ENCODE data around the gene SF3B1. TPM values are rescaled to one million over a fixed set of nuclear protein-coding genes. Genes with fewer than 3 reads are reported as not detected.

The SF3B1 gene
- polyA plus RNA-seq, 1 donor (not counting 4 experiments of a cell fraction or from before 2014, with no cell fraction given): 322 TPM

GRCh38 chr2:197416268-197416667 lies 18.6 kb downstream of the SF3B1 start:
- Histone ChIP-seq H3K27me3 (ENCODE audit: control insufficient read depth, extremely low read depth, insufficient read depth, low read length) (no peaks in the 10 kb centered on the region), H3K9ac (ENCODE audit: control insufficient read depth, extremely low read depth, insufficient read depth, low read length) (no peak overlapping the region), H3K9me1 (ENCODE audit: control insufficient read depth, extremely low read depth, insufficient read depth, low read length) (no peaks in the 10 kb centered on the region), H3K36me3 (ENCODE audit: control insufficient read depth in 2 of 2, extremely low read depth in 1 of 2, insufficient read depth in 2 of 2, low read length in 2 of 2) (peaks cover 17 to 28% of the 10 kb centered on the region in 2 experiments), H3K4me2 (ENCODE audit: control insufficient read depth, extremely low read depth, insufficient read depth, low read depth, low read length) (no peak overlapping the region), H3K9me3 (ENCODE audit: control insufficient read depth, low read depth, low read length) (no peaks in the 10 kb centered on the region), H3K4me1 (ENCODE audit: control insufficient read depth, extremely low read depth, insufficient read depth, low read length) (no peaks in the 10 kb centered on the region), H3K27ac (ENCODE audit: control insufficient read depth, insufficient read depth, low read length) (no peak overlapping the region), H2AFZ (ENCODE audit: control insufficient read depth, low read length) (no peak overlapping the region), H3K79me2 (ENCODE audit: control insufficient read depth, insufficient read depth, low read length) (peaks cover 24% of the 10 kb centered on the region), H3K4me3 (ENCODE audit: control insufficient read depth in 2 of 3, extremely low read depth in 1 of 3, insufficient read depth in 2 of 3, low read depth in 1 of 3, low read length in 3 of 3) (no peak overlapping the region), H4K20me1 (ENCODE audit: control insufficient read depth, extremely low read depth, insufficient read depth, low read length) (no peaks in the 10 kb centered on the region)
- FAIRE-seq (no peak), DNase-seq (ENCODE audit: low read depth, low spot score) (no peak)
- dilution Hi-C loops (cut with MboI; ENCODE audit: extremely low pct_ligation_motif_present, low sequenced_read_pairs): no loop called here
- no peak for TF ChIP-seq CTCF (optimal IDR thresholded peaks at IDR 0.05 in 1 of 3, IDR thresholded peaks at IDR 0.05 in 1 of 3, conservative IDR thresholded peaks at IDR 0.05 in 1 of 3; ENCODE audit: extremely low read depth in 1 of 3, insufficient read depth in 2 of 3, low read length in 3 of 3)
- no peak for TF ChIP-seq EZH2 (IDR thresholded peaks at IDR 0.05; ENCODE audit: low read length)

- no peak for FAIRE-seq
These were observed 20.3 kb downstream of the SF3B1 start for GRCh38 chr2:197414515-197414914.

More at GRCh38 chr2:197414515-197414914, 20.3 kb downstream of the SF3B1 start:
- Histone ChIP-seq H3K4me2 (ENCODE audit: control insufficient read depth, extremely low read depth, insufficient read depth, low read depth, low read length) (no peak overlapping the region), H3K9ac (ENCODE audit: control insufficient read depth, extremely low read depth, insufficient read depth, low read length) (no peak overlapping the region), H3K4me1 (ENCODE audit: control insufficient read depth, extremely low read depth, insufficient read depth, low read length) (no peaks in the 10 kb centered on the region), H4K20me1 (ENCODE audit: control insufficient read depth, extremely low read depth, insufficient read depth, low read length) (no peaks in the 10 kb centered on the region), H3K9me1 (ENCODE audit: control insufficient read depth, extremely low read depth, insufficient read depth, low read length) (no peaks in the 10 kb centered on the region), H3K36me3 (ENCODE audit: control insufficient read depth in 2 of 2, extremely low read depth in 1 of 2, insufficient read depth in 2 of 2, low read length in 2 of 2) (peaks cover 18 to 23% of the 10 kb centered on the region in 2 experiments), H3K9me3 (ENCODE audit: control insufficient read depth, low read depth, low read length) (no peaks in the 10 kb centered on the region), H3K79me2 (ENCODE audit: control insufficient read depth, insufficient read depth, low read length) (peaks cover 17% of the 10 kb centered on the region), H2AFZ (ENCODE audit: control insufficient read depth, low read length) (no peak overlapping the region), H3K27me3 (ENCODE audit: control insufficient read depth, extremely low read depth, insufficient read depth, low read length) (no peaks in the 10 kb centered on the region), H3K4me3 (ENCODE audit: control insufficient read depth in 2 of 3, extremely low read depth in 1 of 3, insufficient read depth in 2 of 3, low read depth in 1 of 3, low read length in 3 of 3) (no peak overlapping the region), H3K27ac (ENCODE audit: control insufficient read depth, insufficient read depth, low read length) (no peak overlapping the region)
- no peak for DNase-seq (ENCODE audit: low read depth, low spot score)
- dilution Hi-C loops (cut with MboI; ENCODE audit: extremely low pct_ligation_motif_present, low sequenced_read_pairs): no loop called here
- TF ChIP-seq EZH2 (IDR thresholded peaks at IDR 0.05; ENCODE audit: low read length) (no peak), CTCF (optimal IDR thresholded peaks at IDR 0.05 in 1 of 3, IDR thresholded peaks at IDR 0.05 in 1 of 3, conservative IDR thresholded peaks at IDR 0.05 in 1 of 3; ENCODE audit: extremely low read depth in 1 of 3, insufficient read depth in 2 of 3, low read length in 3 of 3) (no peak)
